Activated naive CD4-positive, alpha-beta T cell treated with anti-CD3 and anti-CD28 coated beads, Interleukin-2, amount 50 U/mL, for 72 hours (primary cell): Measurements from ENCODE around the gene DUSP28. TPM values are rescaled to one million over a fixed set of nuclear protein-coding genes. Genes with fewer than 3 reads are reported as not detected.

Experiments used
- ATAC-seq, 2 donors: fragments of 150-1000 bp; cut with Tn5 transposase; 2 replicates each; pipeline ENCODE4 v1.10.0; 2021; ENCODE audit warnings: mild to moderate bottlenecking in 2 of 2, moderate library complexity in 2 of 2
- DNase-seq, 2 donors: peaks; one replicate each; pipeline ENCODE4 v3.0.0; 2021 to 2022; ENCODE audit warnings: low spot score in 2 of 2
- H3K27ac Mint-ChIP-seq, 2 donors: one replicate each; pipeline ENCODE4 v1.8.0; 2022; ENCODE audit warnings: mild to moderate bottlenecking in 2 of 2, mixed read lengths in 2 of 2
- H3K36me3 Mint-ChIP-seq, 2 donors: one replicate each; pipeline ENCODE4 v1.8.0; 2022; ENCODE audit warnings: mixed read lengths in 2 of 2
- H3K9me3 Mint-ChIP-seq, 2 donors: one replicate each; pipeline ENCODE4 v1.8.0; 2022; ENCODE audit warnings: mixed read lengths in 2 of 2
- total RNA-seq, 2 donors: library from RNA; stranded (reverse); gene quantifications; one replicate each; pipeline ENCODE4 v1.2.3, GENCODE V29; 2022

The DUSP28 gene
- total RNA-seq, 2 donors from 2014 or later, result 3.8 to 5.4 TPM

- Mint-ChIP-seq H3K27ac (no peak overlapping the region), H3K36me3 (no peaks in the 10 kb centered on the region), H3K9me3 (no peaks in the 10 kb centered on the region)
- no peak for DNase-seq
- no peak for ATAC-seq
Measured at GRCh38 chr2:240604939-240605716, 45.0 kb downstream of the DUSP28 start.

GRCh38 chr2:240605867-240606743 is 45.9 kb downstream of the DUSP28 start:
- no peaks in the 10 kb centered on the region for H3K36me3 Mint-ChIP-seq
- no peak for ATAC-seq
- H3K27ac Mint-ChIP-seq, result no peak overlapping the region
- H3K9me3 Mint-ChIP-seq, result no peaks in the 10 kb centered on the region
- DNase-seq, result no peak

- Mint-ChIP-seq H3K27ac (peak overlapping the region in 1 of 2 donors; percentile 85), H3K9me3 (peaks cover 0 to 3% of the 10 kb centered on the region in 2 donors), H3K36me3 (peaks cover 0 to 3% of the 10 kb centered on the region in 2 donors)
- ATAC-seq (peak in 1 of 2 donors; percentile 33), DNase-seq (no peak)
Measured at GRCh38 chr2:240611601-240612210, 51.5 kb downstream of the DUSP28 start.

Other genes starting within 250 kb of the DUSP28 start
- gene GPC1, start 124.7 kb upstream of the DUSP28 start, total RNA-seq, result 1 to 10 TPM; 1.6 to 5.5 TPM
- gene ANKMY1, start 2.4 kb upstream of the DUSP28 start, total RNA-seq, result 10 to 100 TPM; 15.4 to 22.1 TPM
- gene RNPEPL1, start 8.1 kb downstream of the DUSP28 start, total RNA-seq, result 10 to 100 TPM; 22.6 to 51.2 TPM
- 10 to 100 TPM; 28.9 to 39.0 TPM for gene CAPN10, start 26.4 kb downstream of the DUSP28 start, total RNA-seq
- gene GPR35, start 65.1 kb downstream of the DUSP28 start, total RNA-seq, result 1 to 10 TPM; 1.5 to 7.9 TPM
- not detected for gene AQP12B, start 122.5 kb downstream of the DUSP28 start, total RNA-seq
- not detected for gene AQP12A, start 131.5 kb downstream of the DUSP28 start, total RNA-seq